NCI-H2107 treated with DMSO at 0.1 percent for 48 hours (cell line): Measurements from ENCODE around the gene B3GALT5.
A peak's percentile ranks its signal among the peaks of the same experiment; 100 is the strongest.
"Not testable (repeated sequence)": the region's sequence is repeated elsewhere in the genome, so short reads cannot be mapped to it uniquely, and the experiment has no call there.

ENCODE experiments used
- DNase-seq: peaks from one replicate; lab custom pipeline; 2025; ENCODE audit not compliant: unreplicated experiment; lab: John Stamatoyannopoulos, UW

The B3GALT5 gene, protein sequence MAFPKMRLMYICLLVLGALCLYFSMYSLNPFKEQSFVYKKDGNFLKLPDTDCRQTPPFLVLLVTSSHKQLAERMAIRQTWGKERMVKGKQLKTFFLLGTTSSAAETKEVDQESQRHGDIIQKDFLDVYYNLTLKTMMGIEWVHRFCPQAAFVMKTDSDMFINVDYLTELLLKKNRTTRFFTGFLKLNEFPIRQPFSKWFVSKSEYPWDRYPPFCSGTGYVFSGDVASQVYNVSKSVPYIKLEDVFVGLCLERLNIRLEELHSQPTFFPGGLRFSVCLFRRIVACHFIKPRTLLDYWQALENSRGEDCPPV

GRCh38 chr21:39612233-39613040 is at the start of gene B3GALT5:
TSS of gene B3GALT5 (plus strand) at chr21:39612940. CDS start at chr21:39660560, 47,620 bp downstream.
- DNase-seq: no peak

GRCh38 chr21:39564200-39564599 is 48.5 kb upstream of the B3GALT5 start:
- DNase-seq: no peak

DNA sequence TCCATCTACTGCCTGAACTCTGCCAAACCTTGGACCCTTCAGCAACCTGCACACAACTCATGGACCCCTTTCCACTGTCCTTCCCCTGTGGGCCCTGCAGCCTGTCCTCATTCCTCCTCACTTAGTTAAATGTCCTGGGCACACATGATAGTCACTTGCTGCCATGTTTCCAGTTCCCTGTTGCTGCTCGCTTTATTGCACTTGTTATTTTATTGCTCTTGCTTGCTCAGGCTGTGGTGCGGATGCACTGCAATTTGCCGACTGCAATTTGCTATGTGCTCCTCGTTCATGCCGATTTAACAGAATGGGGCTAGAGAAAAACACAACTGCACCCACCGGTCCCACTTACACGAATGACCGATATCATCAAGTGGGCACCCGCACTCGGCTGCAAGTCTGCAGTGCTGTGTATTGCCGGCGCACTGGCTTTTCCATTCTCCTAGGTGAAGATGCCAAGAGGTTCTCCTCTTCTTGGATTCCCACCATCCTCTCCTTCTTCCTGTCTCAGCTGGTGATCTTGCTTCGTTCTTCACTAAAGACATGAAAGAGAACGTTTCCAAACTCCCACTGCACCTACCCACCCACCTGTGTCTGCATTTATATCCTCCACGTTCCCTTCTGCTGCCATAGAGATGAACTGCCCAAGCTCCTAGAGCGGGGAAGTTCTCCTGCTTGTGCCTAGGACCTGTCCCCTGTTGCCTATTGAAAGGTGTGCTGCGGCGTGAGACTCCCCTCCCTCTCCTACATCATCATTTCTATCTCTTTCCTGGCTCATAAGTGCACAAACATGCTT is 45.4 kb upstream of the B3GALT5 start:
- no peak for DNase-seq

DNA sequence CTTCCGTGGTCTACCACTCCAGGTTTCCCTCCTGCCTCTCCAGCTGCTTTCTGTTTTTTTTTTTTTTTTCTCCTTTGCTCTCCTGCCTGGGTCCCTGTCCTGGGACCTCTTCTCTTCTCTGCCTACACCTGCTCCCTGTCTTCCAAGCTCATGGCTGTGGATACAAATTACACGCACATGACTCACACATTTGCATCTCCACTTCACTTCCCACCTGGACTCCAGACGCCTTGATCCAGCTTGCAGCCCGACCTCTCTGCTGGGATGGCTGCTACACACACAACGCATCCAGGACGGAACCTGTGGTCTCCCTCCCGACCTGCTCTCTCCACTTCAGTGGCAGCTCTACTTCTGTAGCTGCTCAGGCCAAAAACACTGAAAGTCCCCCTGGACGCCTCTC is 44.4 kb upstream of the B3GALT5 start:
- peak; percentile 30 for DNase-seq

DNA sequence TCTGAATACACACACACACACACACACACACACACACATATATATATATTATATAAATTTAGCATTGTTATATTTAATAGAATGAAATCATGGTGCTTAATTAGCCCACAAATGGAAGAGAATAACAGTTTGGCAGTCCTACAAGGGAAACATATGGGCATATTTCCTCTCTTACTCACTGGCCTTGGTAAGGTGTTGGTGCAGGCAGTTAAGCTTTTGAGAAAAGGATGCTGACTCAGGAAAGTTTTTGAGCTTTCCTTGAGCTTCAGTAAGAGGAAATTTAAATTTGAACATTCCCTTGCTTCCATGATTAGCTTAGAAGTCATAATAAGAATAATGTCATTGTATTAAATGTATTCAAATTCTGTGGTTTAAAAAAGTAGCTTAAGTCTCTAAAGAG is 37.0 kb upstream of the B3GALT5 start:
- no peak for DNase-seq

DNA sequence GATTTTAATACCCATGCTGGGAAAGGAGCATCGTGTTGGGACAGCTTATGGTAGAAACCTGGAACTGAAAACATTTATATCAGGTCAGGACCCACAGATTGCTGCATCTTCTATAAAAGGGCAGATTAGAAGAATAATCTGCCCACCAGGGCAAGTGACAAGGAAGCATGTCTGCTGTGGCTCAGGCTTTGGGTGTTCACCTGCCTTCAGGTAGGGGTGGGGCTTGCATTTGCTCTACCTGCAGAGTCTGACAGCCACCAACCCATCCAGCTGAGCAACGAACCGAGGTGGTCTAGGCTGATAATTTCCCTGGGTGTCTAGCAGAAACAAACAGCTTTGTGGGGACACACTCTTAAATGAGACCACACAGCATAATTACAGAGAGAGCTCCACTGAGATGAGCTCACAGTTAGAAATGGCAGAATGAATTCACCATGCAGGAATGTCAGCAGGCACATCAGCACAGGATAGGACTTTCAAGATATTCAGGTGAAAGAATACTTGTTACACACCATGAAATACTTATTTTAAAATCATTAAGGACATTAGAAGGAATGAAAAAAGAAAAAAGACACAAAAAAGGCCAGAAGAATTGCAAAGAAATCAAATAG is 36.1 kb upstream of the B3GALT5 start:
- no peak for DNase-seq

DNA sequence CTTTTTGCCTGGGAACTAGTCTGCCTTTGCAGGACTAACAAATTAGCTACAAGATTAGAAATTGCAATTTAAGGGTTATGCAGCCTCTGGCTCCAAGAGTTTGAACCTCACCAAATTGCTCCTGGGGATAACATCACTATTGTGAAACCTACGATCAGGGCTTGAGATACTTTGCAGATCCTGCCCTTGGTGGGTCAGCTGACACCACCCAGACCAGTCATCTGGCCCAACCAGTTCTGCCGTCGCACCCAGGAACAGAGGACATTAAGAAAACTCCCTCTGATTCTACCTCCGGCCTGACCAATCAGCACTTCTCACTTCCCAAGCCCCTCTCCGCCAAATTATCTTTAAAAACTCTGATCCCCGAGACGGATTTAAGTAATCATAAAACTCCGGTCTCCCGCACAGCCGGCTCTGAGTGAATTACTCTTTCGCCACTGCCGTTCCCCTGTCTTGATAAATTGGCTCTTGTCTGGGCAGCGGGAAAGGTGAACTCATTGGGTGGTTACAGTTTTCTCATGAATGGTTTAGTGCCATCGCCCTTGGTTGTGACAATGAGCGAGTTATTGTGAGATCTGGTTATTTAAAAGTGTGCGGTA is 32.9 kb upstream of the B3GALT5 start:
- DNase-seq: no peak

GRCh38 chr21:39580744-39581143 is 32.0 kb upstream of the B3GALT5 start:
- DNase-seq: no peak

GRCh38 chr21:39581414-39581813 is 31.3 kb upstream of the B3GALT5 start:
- no peak for DNase-seq

- DNase-seq: no peak
Measured at GRCh38 chr21:39582749-39583148, 30.0 kb upstream of the B3GALT5 start.

DNA sequence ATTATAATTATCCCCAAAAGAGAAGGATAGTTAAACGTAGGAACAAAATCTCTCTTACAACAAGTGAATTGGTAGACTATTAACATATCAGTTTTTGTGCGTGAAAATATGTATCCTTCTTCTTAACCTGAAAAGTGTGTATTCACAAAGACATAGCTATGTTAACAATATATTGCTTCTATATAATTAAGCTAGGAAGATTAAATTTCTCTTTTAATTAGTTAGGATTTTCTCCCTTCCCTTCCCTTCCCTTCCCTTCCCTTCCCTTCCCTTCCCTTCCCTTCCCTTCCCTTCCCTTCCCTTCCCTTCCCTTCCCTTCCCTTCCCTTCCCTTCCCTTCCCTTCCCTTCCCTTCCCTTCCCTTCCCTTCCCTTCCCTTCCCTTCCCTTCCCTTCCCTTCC is 29.2 kb upstream of the B3GALT5 start:
- not testable (repeated sequence) for DNase-seq

DNA sequence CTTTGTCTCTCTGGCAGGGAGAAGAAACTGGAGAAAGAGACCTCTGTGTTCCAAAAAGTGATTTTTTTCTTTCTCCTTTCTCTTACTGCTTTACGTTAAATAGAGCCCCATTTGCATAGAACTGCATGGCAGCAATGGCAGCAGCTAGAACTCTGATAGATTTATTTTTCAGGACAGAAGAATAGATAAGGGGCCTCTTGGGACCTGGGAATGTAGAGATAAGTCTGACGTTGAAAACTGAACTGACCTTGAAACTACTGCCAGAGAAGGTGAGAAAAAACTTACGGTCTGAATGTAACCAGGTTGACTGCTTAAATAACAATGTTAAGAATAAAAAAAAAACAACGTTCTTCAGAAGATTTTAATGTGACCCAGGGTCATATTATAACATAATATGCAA is 25.4 kb upstream of the B3GALT5 start:
- no peak for DNase-seq

- no peak for DNase-seq
Measured at GRCh38 chr21:39588884-39589283, 23.9 kb upstream of the B3GALT5 start.

DNA sequence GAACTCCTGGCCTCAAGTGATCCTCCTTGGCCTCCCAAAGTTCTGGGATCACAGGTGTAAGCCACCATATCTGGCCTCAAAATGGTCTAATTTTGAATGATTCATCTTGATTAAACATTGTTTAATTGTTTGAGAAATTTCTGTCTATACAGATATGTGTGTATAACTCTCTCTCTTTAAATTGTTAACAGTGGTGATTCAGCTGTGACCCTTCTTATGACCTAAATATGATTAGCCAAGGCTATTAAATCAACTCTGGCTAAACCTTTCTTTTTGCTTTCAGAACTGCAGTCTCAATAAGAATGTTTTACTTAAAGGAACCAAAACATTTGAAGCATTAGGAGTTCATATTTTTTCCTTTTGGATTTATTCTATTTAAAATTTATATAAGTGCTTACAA is 19.2 kb upstream of the B3GALT5 start:
- DNase-seq: no peak

GRCh38 chr21:39595465-39595864 is 17.3 kb upstream of the B3GALT5 start:
- no peak for DNase-seq

DNA sequence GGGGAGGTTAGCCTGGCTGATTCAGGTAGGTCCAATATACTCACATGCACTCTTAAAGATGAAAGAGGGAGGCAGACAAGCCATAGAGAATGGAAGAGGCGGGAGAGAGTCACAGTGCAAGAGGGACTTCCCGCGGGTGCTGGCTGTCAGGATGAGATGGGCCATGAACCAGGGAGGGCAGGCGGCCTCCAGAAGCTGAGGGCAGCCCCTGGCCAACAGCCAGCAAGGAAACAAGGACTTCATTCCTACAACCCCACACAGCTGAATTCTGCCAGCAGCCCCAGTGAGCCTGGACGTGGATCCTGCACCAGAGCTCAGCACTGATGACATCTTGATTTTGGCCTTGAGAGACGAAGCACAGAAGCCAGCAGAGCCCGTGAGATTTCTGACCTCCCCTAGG is 15.1 kb upstream of the B3GALT5 start:
- DNase-seq: no peak

DNA sequence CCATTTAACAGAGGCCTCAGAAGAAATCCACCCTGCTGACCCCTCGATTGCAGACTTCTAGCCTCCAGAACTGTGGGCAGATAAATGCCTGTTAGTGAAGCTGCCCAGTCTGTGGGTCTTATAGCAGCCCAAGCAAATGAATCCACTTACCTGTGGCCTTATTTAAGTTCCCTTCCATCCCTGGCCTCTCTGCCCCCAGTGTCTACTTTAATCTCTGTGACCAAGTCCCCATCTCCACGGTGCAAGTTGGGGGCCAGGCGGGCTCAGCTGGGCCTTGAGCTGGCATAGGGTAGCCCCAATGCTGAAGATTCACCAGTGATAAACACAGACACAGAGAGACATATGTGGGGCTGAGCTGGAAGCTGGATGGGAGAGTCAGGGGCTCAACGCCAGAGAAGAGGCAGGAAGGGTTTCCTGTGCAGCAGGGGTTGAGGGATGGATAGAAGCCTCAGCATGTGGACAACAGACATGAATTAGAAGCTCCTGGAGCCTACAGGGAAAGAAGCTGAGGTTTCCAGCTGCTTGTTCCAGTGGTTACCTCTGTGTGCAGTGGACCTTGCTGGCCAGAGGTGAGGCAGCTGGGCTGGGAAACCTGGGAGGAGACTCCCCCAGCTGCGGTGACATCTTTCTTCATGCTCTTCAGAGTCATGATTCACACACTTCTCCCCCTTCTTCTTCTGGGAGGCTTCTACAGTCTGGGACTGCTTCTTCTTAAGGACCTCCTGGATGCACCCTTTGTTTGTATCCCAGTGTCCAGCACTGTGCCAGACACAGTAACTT is 13.4 kb upstream of the B3GALT5 start:
- DNase-seq: no peak

DNA sequence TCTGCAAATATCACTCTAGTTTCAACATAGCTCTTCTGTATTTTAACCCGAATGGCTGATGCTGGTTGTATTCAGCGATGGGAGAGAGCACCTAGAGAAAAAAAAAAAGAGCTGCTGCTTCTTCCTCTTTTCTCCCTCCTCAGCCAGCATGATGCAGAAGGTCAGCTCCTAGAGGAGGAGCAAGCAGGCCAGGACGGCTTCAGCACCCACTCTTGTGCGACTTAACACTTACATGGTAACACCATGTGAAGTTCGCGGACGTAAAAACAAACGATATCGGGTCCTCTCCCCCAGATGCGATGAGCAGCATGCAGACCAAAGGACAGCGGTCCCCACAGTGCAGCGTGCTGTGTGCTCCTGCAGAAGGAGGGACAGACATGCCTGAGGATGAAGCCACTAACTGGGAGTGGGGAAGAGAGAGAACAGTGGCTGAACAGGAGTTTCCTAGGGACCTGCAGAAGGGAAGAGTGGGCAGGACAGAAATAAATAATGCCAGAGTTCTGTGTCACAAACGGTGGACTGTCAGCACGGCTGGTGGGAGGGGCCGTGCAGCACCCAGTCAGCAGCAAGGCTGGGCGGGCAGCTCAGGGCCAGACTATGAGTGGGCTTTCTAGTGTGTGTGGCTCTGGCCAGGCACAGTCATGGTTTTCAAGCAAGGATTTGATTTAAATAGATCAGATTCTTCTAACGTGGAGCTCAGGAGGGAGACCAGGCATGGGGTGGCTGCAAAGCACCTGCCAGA is 11.4 kb upstream of the B3GALT5 start:
- no peak for DNase-seq

GRCh38 chr21:39602076-39602689 is 10.6 kb upstream of the B3GALT5 start:
- no peak for DNase-seq
